ENCODE measurements around the gene YAP1.

- no peak for TF ChIP-seq EZH2 (IDR thresholded peaks at IDR 0.05; ENCODE audit: insufficient read depth, poor library complexity, severe bottlenecking)
- TF ChIP-seq EZH2phosphoT487 (IDR thresholded peaks at IDR 0.05; ENCODE audit: insufficient read depth, low read depth), result no peak
These were observed 81.6 kb downstream of the YAP1 start for GRCh38 chr11:102191832-102192231.
